GM19239 (cell line): ENCODE measurements around the gene ZNF654.

Source experiments
- DNase-seq: peaks from one replicate; pipeline ENCODE4 v3.0.0; 2011; ENCODE audit warnings: low spot score; ENCODE audit not compliant: insufficient read length
- FAIRE-seq: peaks from 2 replicates; lab custom pipeline; 2011; peaks lifted over from hg19 to GRCh38; lab: Jason Lieb, UNC

ZNF654 gene

DNA sequence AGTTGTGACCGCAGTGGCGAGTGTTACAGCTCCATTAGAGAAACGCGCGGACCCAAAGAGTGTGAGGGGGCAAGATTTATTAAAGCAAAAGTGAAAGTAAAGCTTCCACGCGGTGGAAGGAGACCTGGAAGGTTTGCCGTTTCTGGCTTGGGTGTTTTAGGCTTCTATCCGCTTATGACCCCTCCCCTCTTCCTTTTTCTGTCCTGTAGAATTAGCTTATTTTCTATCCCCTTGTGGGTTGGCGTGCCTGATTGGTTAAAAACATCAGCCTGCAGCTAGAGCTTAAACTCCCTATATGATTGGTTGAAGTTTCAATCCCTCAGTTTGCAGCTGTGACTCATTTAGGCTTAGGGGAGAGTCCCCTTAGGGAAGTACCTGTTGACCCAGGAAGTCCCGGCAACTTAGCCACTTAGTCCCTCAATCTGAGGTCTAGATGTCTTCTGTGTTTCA, 130.3 kb downstream of the ZNF654 start:
- FAIRE-seq (peak; percentile 28), DNase-seq (no peak)

- no peak for FAIRE-seq
- no peak for DNase-seq
Measured at GRCh38 chr3:88191872-88192409, 132.9 kb downstream of the ZNF654 start.

DNA sequence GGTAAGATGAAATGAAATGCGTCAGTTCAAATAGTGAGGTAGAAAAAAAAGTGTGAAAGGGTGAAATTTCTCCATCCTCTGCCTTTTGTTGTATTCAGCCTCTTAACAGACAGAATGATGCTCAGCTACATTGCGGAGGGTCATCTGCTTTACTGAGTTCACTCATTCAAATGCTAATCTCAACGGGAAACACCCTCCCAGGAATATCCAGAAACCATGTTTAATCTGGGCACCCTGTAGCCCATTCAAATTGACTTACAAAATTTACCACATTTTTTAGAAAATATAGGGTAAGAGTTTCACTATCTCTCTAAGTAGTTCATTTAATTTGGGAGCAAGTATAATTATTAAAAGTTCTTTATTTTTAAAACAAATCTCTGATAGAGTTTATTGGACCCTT, 133.6 kb downstream of the ZNF654 start:
- DNase-seq (no peak), FAIRE-seq (no peak)
